HCT116 (cell line): ENCODE measurements around the gene REPS1. TPM values are rescaled to one million over a fixed set of nuclear protein-coding genes. Genes with fewer than 3 reads are reported as not detected.

Experiments
- ATAC-seq: fragments of 200-7000 bp; cut with Tn5 transposase; 2 replicates; pipeline ENCODE4 v1.9.1; 2020; ENCODE audit warnings: mild to moderate bottlenecking, moderate library complexity
- BruUV-seq: library from RNA; stranded (reverse); fragments of 400-500 nt; replicated peaks from 2 replicates; lab custom pipeline; 2021; lab: Mats Ljungman, UMichigan
- CTCF ChIA-PET: fragments of 300-600 bp; sonication (Branson Sonifier 250); formaldehyde crosslinking; loops from one replicate; lab custom pipeline; 2021; ENCODE audit warnings: antibody characterized with exemption; lab: Charles Lee
- POLR2A ChIA-PET: fragments of 300-600, 350-600 bp; sonication (Branson Sonifier 250); formaldehyde crosslinking; loops from one replicate; lab custom pipeline; 2021; ENCODE audit warnings: antibody characterized with exemption; lab: Charles Lee
- RAD21 ChIA-PET, 2 experiments: fragments of 300-600 bp; sonication (Branson Sonifier 250); formaldehyde crosslinking; loops; one replicate each; lab custom pipeline; 2023; ENCODE audit warnings: low total read pairs in 2 of 2; ENCODE audit not compliant: uncharacterized antibody in 2 of 2, unreplicated experiment in 2 of 2, low non-redundant PET in 1 of 2; lab: Charles Lee
- DNase-seq: peaks from one replicate; pipeline ENCODE4 v3.0.0-alpha.2; 2010; ENCODE audit warnings: low read depth, low spot score
- H2AFZ ChIP-seq: fragments of 200-600 bp; shearing (Covaris generic), sonication (generic); 2 replicates; pipeline ENCODE4 v1.6.1; 2017; ENCODE audit warnings: low read depth, mixed run types, mixed read lengths, antibody characterized with exemption, low read length; ENCODE audit not compliant: poor library complexity, severe bottlenecking
- H3K27ac ChIP-seq: 2 replicates; pipeline ENCODE4 v1.5.1; 2012; ENCODE audit warnings: low read depth, low read length
- H3K27me3 ChIP-seq: fragments of 200-600 bp; sonication (generic); 2 replicates; pipeline ENCODE4 v1.6.1; 2016; ENCODE audit warnings: mixed run types, low read length, mixed read lengths; ENCODE audit not compliant: insufficient read depth
- H3K36me3 ChIP-seq, 2 experiments: fragments of 200-500 bp in 1 of 2; fragments of 200-600 bp in 1 of 2; sonication (Bioruptor generic) in 1 of 2; sonication (generic) in 1 of 2; 2 replicates each; pipeline versions ENCODE4 v1.5.1 to v1.6.1; 2014 to 2016; ENCODE audit warnings: low read length in 2 of 2, inconsistent platforms in 1 of 2, mixed read lengths in 1 of 2, mixed run types in 1 of 2; ENCODE audit not compliant: insufficient read depth in 2 of 2, control insufficient read depth in 1 of 2
- H3K4me1 ChIP-seq, 2 experiments: fragments of 200-600 bp in 1 of 2; sonication (generic) in 1 of 2; 2 replicates each; pipeline versions ENCODE4 v1.5.1 to v1.6.1; 2012 to 2017; ENCODE audit warnings: low read length in 2 of 2, inconsistent platforms in 1 of 2, mild to moderate bottlenecking in 1 of 2, mixed read lengths in 1 of 2, mixed run types in 1 of 2, moderate library complexity in 1 of 2; ENCODE audit not compliant: insufficient read depth in 2 of 2, control insufficient read depth in 1 of 2
- H3K4me2 ChIP-seq: fragments of 200-600 bp; sonication (generic); 2 replicates; pipeline ENCODE4 v1.6.1; 2017; ENCODE audit warnings: mixed run types, low read length, mixed read lengths
- H3K4me3 ChIP-seq, 2 experiments: fragments of 200-600 bp in 1 of 2; sonication (generic) in 1 of 2; replicated peaks in 1 of 2; 2 replicates each; pipeline ENCODE4 v1.5.1; 2011 to 2016; ENCODE audit warnings: low read length in 2 of 2, control low read depth in 1 of 2, low read depth in 1 of 2, mild to moderate bottlenecking in 1 of 2, mixed read lengths in 1 of 2, mixed run types in 1 of 2
- H3K79me2 ChIP-seq: fragments of 200-600 bp; sonication (generic); 2 replicates; pipeline ENCODE4 v1.6.1; 2017; ENCODE audit warnings: mild to moderate bottlenecking, mixed run types, low read length, moderate library complexity, mixed read lengths; ENCODE audit not compliant: insufficient read depth
- H3K9ac ChIP-seq: fragments of 200-600 bp; sonication (generic); 2 replicates; pipeline ENCODE4 v1.6.1; 2016; ENCODE audit warnings: low read length, mixed read lengths
- H3K9me2 ChIP-seq: fragments of 200-600 bp; sonication (generic), shearing (Covaris generic); 2 replicates; pipeline ENCODE4 v1.6.1; 2017; ENCODE audit warnings: mixed run types, mild to moderate bottlenecking, moderate library complexity; ENCODE audit not compliant: insufficient read depth
- H3K9me3 ChIP-seq, 2 experiments: fragments of 200-500 bp in 1 of 2; fragments of 200-600 bp in 1 of 2; sonication (Bioruptor generic) in 1 of 2; sonication (generic) in 1 of 2; 2 replicates each; pipeline ENCODE4 v1.6.1; 2014 to 2017; ENCODE audit warnings: low read length in 2 of 2, mixed read lengths in 2 of 2, inconsistent platforms in 1 of 2, low read depth in 1 of 2, mild to moderate bottlenecking in 1 of 2, mixed run types in 1 of 2, moderate library complexity in 1 of 2; ENCODE audit not compliant: control insufficient read depth in 1 of 2, insufficient read depth in 1 of 2
- H4K20me1 ChIP-seq: fragments of 200-600 bp; sonication (generic), shearing (Covaris generic); 2 replicates; pipeline ENCODE4 v1.6.1; 2017; ENCODE audit warnings: mixed run types, mild to moderate bottlenecking, moderate library complexity; ENCODE audit not compliant: insufficient read depth
- ELF1 ChIP-seq: IDR thresholded peaks from 2 replicates; pipeline ENCODE4 v1.6.1; 2012; ENCODE audit warnings: low read depth, borderline replicate concordance
- EZH2 ChIP-seq: fragments of 200-600 bp; sonication (generic); IDR thresholded peaks from 2 replicates; pipeline ENCODE4 v1.6.1; 2017; ENCODE audit warnings: antibody characterized with exemption, mixed run types
- JUND ChIP-seq: IDR thresholded peaks from 2 replicates; pipeline ENCODE4 v1.6.1; 2012
- POLR2A ChIP-seq: IDR thresholded peaks from 2 replicates; pipeline ENCODE4 v1.7.0; 2011; ENCODE audit warnings: borderline replicate concordance; ENCODE audit not compliant: insufficient read depth, insufficient read length; ENCODE audit errors: extremely low read depth
- POLR2AphosphoS5 ChIP-seq: IDR thresholded peaks from 2 replicates; pipeline ENCODE4 v1.6.1; 2011; ENCODE audit warnings: mild to moderate bottlenecking, low read depth, low read length, moderate library complexity
- RAD21 ChIP-seq: IDR thresholded peaks from 2 replicates; pipeline ENCODE4 v1.6.1; 2012; ENCODE audit warnings: low read depth, mild to moderate bottlenecking
- SP1 ChIP-seq: IDR thresholded peaks from 2 replicates; pipeline ENCODE4 v1.6.1; 2012; ENCODE audit warnings: low read depth
- SRF ChIP-seq: IDR thresholded peaks from 2 replicates; pipeline ENCODE4 v1.6.1; 2012; ENCODE audit warnings: low read depth
- TCF7L2 ChIP-seq: IDR thresholded peaks from 2 replicates; pipeline ENCODE4 v1.7.0; 2011; ENCODE audit warnings: borderline replicate concordance, inconsistent platforms; ENCODE audit not compliant: insufficient read depth, insufficient read length; ENCODE audit errors: extremely low read depth
- ZNF274 ChIP-seq: fragments of 200-500 bp; sonication (Bioruptor generic); IDR thresholded peaks from 2 replicates; pipeline ENCODE4 v1.6.1; 2014; ENCODE audit warnings: mild to moderate bottlenecking, low read depth, low read length, inconsistent platforms
- intact Hi-C: fragments of 100-400 bp; cut with micrococcal nuclease; formaldehyde crosslinking; loops from 2 replicates; pipeline ENCODE4 v1.10.0; 2022
- total RNA-seq: library from RNA; stranded (reverse); gene quantifications from one replicate; pipeline ENCODE4 v1.2.1, GENCODE V29; 2021; ENCODE audit not compliant: unreplicated experiment
- TF ChIP-seq, protein P1 (sequence below): IDR thresholded peaks from 2 replicates; pipeline ENCODE4 v1.6.1; 2012
- TF ChIP-seq, protein P2 (sequence below), 3 experiments: fragments of 200-600 bp in 1 of 3; sonication (generic) in 1 of 3; IDR thresholded peaks in 2 of 3; conservative IDR thresholded peaks in 1 of 3; 2 replicates each; pipeline ENCODE4 v1.5.1; 2012 to 2017; ENCODE audit warnings: low read depth in 2 of 3, low read length in 2 of 3, antibody characterized with exemption in 1 of 3, borderline replicate concordance in 1 of 3, control low read depth in 1 of 3, mild to moderate bottlenecking in 1 of 3, mixed read lengths in 1 of 3, mixed run types in 1 of 3, moderate library complexity in 1 of 3; ENCODE audit not compliant: insufficient read depth in 1 of 3

REPS1 gene
- total RNA-seq, 1 experiment from 2014 or later: 52.7 TPM

DNA sequence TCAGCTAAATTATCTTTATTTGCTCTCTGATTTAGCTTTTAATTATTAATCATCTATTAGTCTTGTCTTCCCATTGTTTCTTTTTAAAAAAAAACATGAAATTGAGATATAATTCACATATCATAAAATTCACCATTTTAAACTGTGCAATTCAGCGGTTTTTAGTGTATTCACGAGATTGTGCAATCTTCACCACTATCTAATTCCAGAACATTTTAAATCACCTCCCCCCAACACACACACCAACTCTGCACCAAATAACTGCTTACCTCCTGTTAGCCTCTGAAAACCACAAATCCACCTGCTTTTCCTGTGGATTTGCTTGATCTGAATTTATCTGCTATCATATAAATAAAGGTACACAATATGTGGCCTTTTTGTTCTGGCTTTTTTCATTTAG is 31.7 kb upstream of the REPS1 start:
- DNase-seq (no peak), ATAC-seq (no peak)
- no peaks in the 10 kb centered on the region for H3K9me3 ChIP-seq
- H3K27me3 ChIP-seq: no peaks in the 10 kb centered on the region
- BruUV-seq: no TSS peak
- H3K9me2 ChIP-seq: no peaks in the 10 kb centered on the region
- ChIA-PET POLR2A (no interaction called here), RAD21 (no interaction called here)
- no peak overlapping the region for H3K9ac ChIP-seq
- H2AFZ ChIP-seq: no peak overlapping the region
- no peaks in the 10 kb centered on the region for H3K4me1 ChIP-seq
- intact Hi-C loops: no loop called here
- H3K79me2 ChIP-seq: no peaks in the 10 kb centered on the region
- TF ChIP-seq EZH2: no peak
- TF ChIP-seq TCF7L2: no peak
- no peak for TF ChIP-seq SRF
- no peak for TF ChIP-seq SP1
- TF ChIP-seq, protein P1, sequence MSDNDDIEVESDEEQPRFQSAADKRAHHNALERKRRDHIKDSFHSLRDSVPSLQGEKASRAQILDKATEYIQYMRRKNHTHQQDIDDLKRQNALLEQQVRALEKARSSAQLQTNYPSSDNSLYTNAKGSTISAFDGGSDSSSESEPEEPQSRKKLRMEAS: no peak
- TF ChIP-seq RAD21: no peak
- no peak for TF ChIP-seq ZNF274
- no peak for TF ChIP-seq POLR2AphosphoS5
- TF ChIP-seq, all 23 proteins: peak for 0
- H3K4me2 ChIP-seq: no peak overlapping the region
- no peak overlapping the region for H3K4me3 ChIP-seq
- CTCF ChIA-PET: no interaction called here
- H3K36me3 ChIP-seq: no peaks in the 10 kb centered on the region
- H4K20me1 ChIP-seq: no peaks in the 10 kb centered on the region
- H3K27ac ChIP-seq: no peak overlapping the region

DNA sequence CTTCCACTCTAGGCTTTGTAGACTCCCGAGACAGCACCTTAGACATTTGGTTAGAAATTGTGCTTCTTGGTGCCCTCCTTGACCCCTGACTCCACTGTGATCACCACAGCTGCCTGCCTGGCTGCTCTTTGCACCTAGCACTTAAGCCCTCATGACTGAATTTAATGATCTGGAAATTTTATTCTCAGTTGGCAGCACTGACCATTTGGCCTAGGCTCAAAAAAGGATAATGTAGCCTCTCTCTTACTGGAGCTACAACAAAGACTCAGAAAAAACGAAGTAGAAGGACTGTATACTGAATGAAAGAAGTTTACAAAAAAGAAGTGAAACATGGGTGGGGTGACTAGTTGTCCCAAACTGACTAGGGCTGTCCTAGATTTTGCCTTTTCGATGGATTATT is 29.2 kb upstream of the REPS1 start:
- H3K9me2 ChIP-seq: no peaks in the 10 kb centered on the region
- H3K27ac ChIP-seq: no peak overlapping the region
- no peaks in the 10 kb centered on the region for H4K20me1 ChIP-seq
- intact Hi-C loops: no loop called here
- no peak overlapping the region for H2AFZ ChIP-seq
- BruUV-seq: no TSS peak
- DNase-seq (no peak), ATAC-seq (no peak)
- no peaks in the 10 kb centered on the region for H3K79me2 ChIP-seq
- POLR2A ChIA-PET: interaction anchor here (0.7 kb wide), 1 partner anchor 10 kb away, joined by 3 read pairs; no protein-coding TSS in a partner anchor
- no peak overlapping the region for H3K4me2 ChIP-seq
- no peaks in the 10 kb centered on the region for H3K9me3 ChIP-seq
- H3K27me3 ChIP-seq: no peaks in the 10 kb centered on the region
- RAD21 ChIA-PET: no interaction called here
- H3K4me3 ChIP-seq: no peak overlapping the region
- CTCF ChIA-PET: no interaction called here
- H3K36me3 ChIP-seq: no peaks in the 10 kb centered on the region
- TF ChIP-seq ELF1 (no peak), RAD21 (no peak), JUND (no peak), POLR2A (no peak)
- TF ChIP-seq, protein P2, sequence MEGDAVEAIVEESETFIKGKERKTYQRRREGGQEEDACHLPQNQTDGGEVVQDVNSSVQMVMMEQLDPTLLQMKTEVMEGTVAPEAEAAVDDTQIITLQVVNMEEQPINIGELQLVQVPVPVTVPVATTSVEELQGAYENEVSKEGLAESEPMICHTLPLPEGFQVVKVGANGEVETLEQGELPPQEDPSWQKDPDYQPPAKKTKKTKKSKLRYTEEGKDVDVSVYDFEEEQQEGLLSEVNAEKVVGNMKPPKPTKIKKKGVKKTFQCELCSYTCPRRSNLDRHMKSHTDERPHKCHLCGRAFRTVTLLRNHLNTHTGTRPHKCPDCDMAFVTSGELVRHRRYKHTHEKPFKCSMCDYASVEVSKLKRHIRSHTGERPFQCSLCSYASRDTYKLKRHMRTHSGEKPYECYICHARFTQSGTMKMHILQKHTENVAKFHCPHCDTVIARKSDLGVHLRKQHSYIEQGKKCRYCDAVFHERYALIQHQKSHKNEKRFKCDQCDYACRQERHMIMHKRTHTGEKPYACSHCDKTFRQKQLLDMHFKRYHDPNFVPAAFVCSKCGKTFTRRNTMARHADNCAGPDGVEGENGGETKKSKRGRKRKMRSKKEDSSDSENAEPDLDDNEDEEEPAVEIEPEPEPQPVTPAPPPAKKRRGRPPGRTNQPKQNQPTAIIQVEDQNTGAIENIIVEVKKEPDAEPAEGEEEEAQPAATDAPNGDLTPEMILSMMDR (IDR thresholded peaks at IDR 0.05 in 2 of 3, conservative IDR thresholded peaks at IDR 0.05 in 1 of 3; ENCODE audit: borderline replicate concordance in 1 of 3, insufficient read depth in 1 of 3, low read depth in 2 of 3, low read length in 2 of 3): no peak
- H3K4me1 ChIP-seq: no peaks in the 10 kb centered on the region
- no peak overlapping the region for H3K9ac ChIP-seq
